Fibroblast of lung (primary cell): ENCODE results near the gene PITRM1. TPM values are rescaled to one million over a fixed set of nuclear protein-coding genes. Genes with fewer than 3 reads are reported as not detected.

ENCODE experiments used
- DNase-seq, 2 donors: peaks; one replicate each; pipeline versions ENCODE4 v3.0.0 to v3.0.0-alpha.2; 2010; ENCODE audit warnings: low read depth in 2 of 2
- H2AFZ ChIP-seq: 2 replicates; pipeline ENCODE4 v1.5.1; 2012; ENCODE audit warnings: low read length, control low read depth, inconsistent platforms
- H3K27ac ChIP-seq: 2 replicates; pipeline ENCODE4 v1.5.1; 2011; ENCODE audit warnings: low read length, control low read depth; ENCODE audit not compliant: insufficient read depth
- H3K27me3 ChIP-seq: 2 replicates; pipeline ENCODE4 v1.5.1; 2011; ENCODE audit warnings: mild to moderate bottlenecking, low read length; ENCODE audit not compliant: control insufficient read depth, insufficient read depth
- H3K36me3 ChIP-seq: 2 replicates; pipeline ENCODE4 v1.5.1; 2011; ENCODE audit warnings: low read length; ENCODE audit not compliant: control insufficient read depth, insufficient read depth
- H3K4me1 ChIP-seq: 2 replicates; pipeline ENCODE4 v1.5.1; 2011; ENCODE audit warnings: low read length; ENCODE audit not compliant: control insufficient read depth, insufficient read depth; ENCODE audit errors: extremely low read depth
- H3K4me2 ChIP-seq: 2 replicates; pipeline ENCODE4 v1.5.1; 2011; ENCODE audit warnings: low read length, control low read depth; ENCODE audit not compliant: insufficient read depth; ENCODE audit errors: extremely low read depth
- H3K4me3 ChIP-seq, 4 experiments: fragments of 200-600 bp in 1 of 4; sonication (generic) in 1 of 4; replicated peaks in 1 of 4; 2 replicates each; pipeline ENCODE4 v1.5.1; 2011 to 2016; ENCODE audit warnings: low read length in 4 of 4, low read depth in 3 of 4, mild to moderate bottlenecking in 3 of 4, control low read depth in 2 of 4, inconsistent platforms in 1 of 4, mixed read lengths in 1 of 4; ENCODE audit not compliant: insufficient read depth in 1 of 4; ENCODE audit errors: control extremely low read depth in 1 of 4
- H3K79me2 ChIP-seq: 2 replicates; pipeline ENCODE4 v1.5.1; 2012; ENCODE audit warnings: mild to moderate bottlenecking, low read length, inconsistent platforms; ENCODE audit not compliant: control insufficient read depth, insufficient read depth
- H3K9ac ChIP-seq: 2 replicates; pipeline ENCODE4 v1.5.1; 2011; ENCODE audit warnings: mild to moderate bottlenecking, low read length, control low read depth; ENCODE audit not compliant: insufficient read depth
- H3K9me3 ChIP-seq: 2 replicates; pipeline ENCODE4 v1.5.1; 2012; ENCODE audit warnings: low read depth, low read length; ENCODE audit not compliant: control insufficient read depth, insufficient read depth
- H4K20me1 ChIP-seq: 2 replicates; pipeline ENCODE4 v1.5.1; 2011; ENCODE audit warnings: low read length; ENCODE audit not compliant: control insufficient read depth, insufficient read depth; ENCODE audit errors: extremely low read depth
- CTCF ChIP-seq, 2 donors: IDR thresholded peaks in 1 of 2; conservative IDR thresholded peaks in 1 of 2; 1 replicate in 1 of 2; 2 replicates in 1 of 2; pipeline ENCODE4 v1.5.1; 2011 to 2012; ENCODE audit warnings: low read length in 2 of 2, control low read depth in 1 of 2, inconsistent platforms in 1 of 2, low read depth in 1 of 2, mild to moderate bottlenecking in 1 of 2
- EZH2 ChIP-seq: IDR thresholded peaks from 2 replicates; pipeline ENCODE4 v1.5.1; 2012; ENCODE audit warnings: low read length, control low read depth, mild to moderate bottlenecking; ENCODE audit errors: missing control alignments
- polyA plus RNA-seq, 2 donors: library from polyadenylated mRNA; depleted of rRNA in 1 of 2; stranded (reverse) in 1 of 2; unstranded in 1 of 2; fragments of >200 nt; gene quantifications; 2 replicates each; pipeline ENCODE4 v1.2.1, GENCODE V29; 2011 to 2012; ENCODE audit warnings: missing spikeins in 1 of 2
- total RNA-seq: library from RNA; depleted of rRNA; stranded (reverse); fragments of >200 nt; gene quantifications from 2 replicates; pipeline ENCODE4 v1.2.1, GENCODE V29; 2014

PITRM1 gene
- total and polyA plus RNA-seq, 2 donors (not counting 1 experiment from before 2014, with no cell fraction given), result 53.1 to 73.7 TPM

DNA sequence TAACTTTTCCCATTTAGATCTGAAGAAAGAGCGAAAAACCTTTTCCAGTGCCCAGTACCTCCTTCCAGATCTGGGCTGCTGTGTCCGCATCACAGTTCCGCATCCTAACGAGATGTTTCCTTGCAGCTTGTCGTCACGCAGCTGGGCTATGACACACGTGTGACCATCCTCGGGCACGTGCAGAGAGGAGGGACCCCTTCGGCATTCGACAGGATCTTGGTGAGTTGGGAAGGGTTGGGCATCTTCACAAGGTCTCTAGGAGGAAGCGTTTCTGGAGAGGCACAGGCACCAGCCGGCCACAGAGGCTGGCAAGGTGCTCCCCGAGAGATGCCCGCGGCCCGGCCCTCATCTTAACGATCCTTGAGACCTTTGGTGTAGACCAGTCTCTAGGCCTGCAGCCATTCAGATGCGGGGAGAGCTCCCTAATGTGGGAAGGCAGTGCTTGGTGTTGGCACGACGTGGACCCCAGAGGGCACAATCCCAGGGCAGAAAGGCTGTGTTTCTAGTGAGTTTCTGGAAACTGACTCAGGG is 63.9 kb downstream of the PITRM1 start:
- Histone ChIP-seq H3K9ac (no peak overlapping the region), H3K79me2 (peaks cover 8% of the 10 kb centered on the region), H3K9me3 (no peaks in the 10 kb centered on the region), H3K36me3 (peaks cover 39% of the 10 kb centered on the region), H3K4me3 (no peak overlapping the region), H3K27me3 (no peaks in the 10 kb centered on the region), H4K20me1 (no peaks in the 10 kb centered on the region), H3K4me2 (no peak overlapping the region), H2AFZ (no peak overlapping the region), H3K27ac (no peak overlapping the region), H3K4me1 (no peaks in the 10 kb centered on the region)
- TF ChIP-seq EZH2, result no peak
- no peak for TF ChIP-seq CTCF (conservative IDR thresholded peaks at IDR 0.05 in 1 of 2, IDR thresholded peaks at IDR 0.05 in 1 of 2; ENCODE audit: low read depth in 1 of 2, low read length in 2 of 2)
- DNase-seq, result no peak

- H3K4me1 ChIP-seq, result no peaks in the 10 kb centered on the region
- H3K4me2 ChIP-seq, result no peak overlapping the region
- H3K9ac ChIP-seq, result peak overlapping the region; percentile 29
- no peak overlapping the region for H3K4me3 ChIP-seq
- no peaks in the 10 kb centered on the region for H4K20me1 ChIP-seq
- no peaks in the 10 kb centered on the region for H3K27me3 ChIP-seq
- no peak overlapping the region for H2AFZ ChIP-seq
- H3K27ac ChIP-seq, result peak overlapping the region; percentile 84
- no peaks in the 10 kb centered on the region for H3K9me3 ChIP-seq
- DNase-seq, result no peak
- no peak for TF ChIP-seq EZH2
- no peak for TF ChIP-seq CTCF (conservative IDR thresholded peaks at IDR 0.05 in 1 of 2, IDR thresholded peaks at IDR 0.05 in 1 of 2; ENCODE audit: low read depth in 1 of 2, low read length in 2 of 2)
- peaks cover 37% of the 10 kb centered on the region for H3K36me3 ChIP-seq
- peaks cover 9% of the 10 kb centered on the region for H3K79me2 ChIP-seq
These were observed 64.5 kb downstream of the PITRM1 start for GRCh38 chr10:3108033-3108432.

GRCh38 chr10:3107426-3107961 is 65.1 kb downstream of the PITRM1 start:
- peak overlapping the region in 1 of 4 experiments; percentile 25 for H3K4me3 ChIP-seq
- no peaks in the 10 kb centered on the region for H4K20me1 ChIP-seq
- peak; percentile 98 to 99 for DNase-seq
- H3K9me3 ChIP-seq, result no peaks in the 10 kb centered on the region
- peaks cover 34% of the 10 kb centered on the region for H3K36me3 ChIP-seq
- H3K9ac ChIP-seq, result peak overlapping the region; percentile 29
- H3K4me2 ChIP-seq, result peak overlapping the region; percentile 45
- peak overlapping the region; percentile 84 for H3K27ac ChIP-seq
- H2AFZ ChIP-seq, result no peak overlapping the region
- H3K27me3 ChIP-seq, result no peaks in the 10 kb centered on the region
- peaks cover 10% of the 10 kb centered on the region for H3K79me2 ChIP-seq
- TF ChIP-seq CTCF (conservative IDR thresholded peaks at IDR 0.05 in 1 of 2, IDR thresholded peaks at IDR 0.05 in 1 of 2; ENCODE audit: low read depth in 1 of 2, low read length in 2 of 2) (no peak), EZH2 (no peak)
- no peaks in the 10 kb centered on the region for H3K4me1 ChIP-seq
